ENCODE data around the gene AGBL4. TPM values are rescaled to one million over a fixed set of nuclear protein-coding genes. Genes with fewer than 3 reads are reported as not detected.

AGBL4 gene
- total RNA-seq, 1 experiment from 2014 or later = not detected

DNA sequence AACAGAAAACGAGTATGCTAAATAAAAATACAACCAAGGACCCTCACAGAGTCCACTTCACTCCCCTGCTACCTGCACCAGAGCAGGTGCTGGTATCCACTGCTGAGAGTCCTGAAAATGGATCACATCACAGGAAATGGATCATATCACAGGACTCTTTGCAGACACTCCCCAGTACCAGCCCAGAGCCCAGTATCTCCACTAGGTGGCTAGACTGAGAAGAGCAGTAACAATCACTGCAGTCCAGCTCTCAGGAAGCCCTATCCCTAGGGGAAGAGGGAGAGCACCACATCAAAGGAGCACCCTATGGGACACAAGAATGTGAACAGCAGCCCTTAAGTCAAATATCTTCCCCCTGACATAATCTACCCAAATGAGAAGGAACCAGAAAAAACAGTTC, 28.0 kb downstream of the AGBL4 start:
- Histone ChIP-seq H4K20me1 (ENCODE audit: insufficient read depth) (no peaks in the 10 kb centered on the region), H3K4me1 (ENCODE audit: control insufficient read depth in 1 of 2, insufficient read depth in 2 of 2, low read length in 2 of 2) (no peaks in the 10 kb centered on the region), H3K9me3 (ENCODE audit: control insufficient read depth in 1 of 2, insufficient read depth in 1 of 2, low read depth in 1 of 2, low read length in 2 of 2) (0 out of 4 replicates have a peak, but pooled peaks cover 0 to 4% of the 10 kb centered on the region in 2 experiments), H3K4me2 (ENCODE audit: low read length) (no peak overlapping the region), H3K27ac (ENCODE audit: low read depth, low read length) (no peak overlapping the region), H3K9ac (ENCODE audit: low read length) (no peak overlapping the region), H3K9me2 (ENCODE audit: insufficient read depth) (no peaks in the 10 kb centered on the region), H2AFZ (ENCODE audit: low read depth, low read length, poor library complexity, severe bottlenecking) (no peak overlapping the region), H3K4me3 (replicated peaks in 1 of 2; ENCODE audit: low read depth in 1 of 2, low read length in 2 of 2) (no peak overlapping the region), H3K79me2 (ENCODE audit: insufficient read depth, low read length) (no peaks in the 10 kb centered on the region), H3K36me3 (ENCODE audit: control insufficient read depth in 1 of 2, insufficient read depth in 2 of 2, low read length in 2 of 2) (no peaks in the 10 kb centered on the region), H3K27me3 (ENCODE audit: insufficient read depth, low read length) (no peaks in the 10 kb centered on the region)
- POLR2A ChIA-PET = no interaction called here
- intact Hi-C loops (cut with micrococcal nuclease) = no loop called here
- ATAC-seq = no peak; the same call in 1 of the 2 replicates
- TF ChIP-seq, protein P1, sequence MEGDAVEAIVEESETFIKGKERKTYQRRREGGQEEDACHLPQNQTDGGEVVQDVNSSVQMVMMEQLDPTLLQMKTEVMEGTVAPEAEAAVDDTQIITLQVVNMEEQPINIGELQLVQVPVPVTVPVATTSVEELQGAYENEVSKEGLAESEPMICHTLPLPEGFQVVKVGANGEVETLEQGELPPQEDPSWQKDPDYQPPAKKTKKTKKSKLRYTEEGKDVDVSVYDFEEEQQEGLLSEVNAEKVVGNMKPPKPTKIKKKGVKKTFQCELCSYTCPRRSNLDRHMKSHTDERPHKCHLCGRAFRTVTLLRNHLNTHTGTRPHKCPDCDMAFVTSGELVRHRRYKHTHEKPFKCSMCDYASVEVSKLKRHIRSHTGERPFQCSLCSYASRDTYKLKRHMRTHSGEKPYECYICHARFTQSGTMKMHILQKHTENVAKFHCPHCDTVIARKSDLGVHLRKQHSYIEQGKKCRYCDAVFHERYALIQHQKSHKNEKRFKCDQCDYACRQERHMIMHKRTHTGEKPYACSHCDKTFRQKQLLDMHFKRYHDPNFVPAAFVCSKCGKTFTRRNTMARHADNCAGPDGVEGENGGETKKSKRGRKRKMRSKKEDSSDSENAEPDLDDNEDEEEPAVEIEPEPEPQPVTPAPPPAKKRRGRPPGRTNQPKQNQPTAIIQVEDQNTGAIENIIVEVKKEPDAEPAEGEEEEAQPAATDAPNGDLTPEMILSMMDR (IDR thresholded peaks at IDR 0.05 in 2 of 3, conservative IDR thresholded peaks at IDR 0.05 in 1 of 3; ENCODE audit: borderline replicate concordance in 1 of 3, insufficient read depth in 1 of 3, low read depth in 2 of 3, low read length in 2 of 3) = peak in 1 of 3 experiments; percentile 29; a peak in 1 of 6 replicates
- TF ChIP-seq, protein P2, sequence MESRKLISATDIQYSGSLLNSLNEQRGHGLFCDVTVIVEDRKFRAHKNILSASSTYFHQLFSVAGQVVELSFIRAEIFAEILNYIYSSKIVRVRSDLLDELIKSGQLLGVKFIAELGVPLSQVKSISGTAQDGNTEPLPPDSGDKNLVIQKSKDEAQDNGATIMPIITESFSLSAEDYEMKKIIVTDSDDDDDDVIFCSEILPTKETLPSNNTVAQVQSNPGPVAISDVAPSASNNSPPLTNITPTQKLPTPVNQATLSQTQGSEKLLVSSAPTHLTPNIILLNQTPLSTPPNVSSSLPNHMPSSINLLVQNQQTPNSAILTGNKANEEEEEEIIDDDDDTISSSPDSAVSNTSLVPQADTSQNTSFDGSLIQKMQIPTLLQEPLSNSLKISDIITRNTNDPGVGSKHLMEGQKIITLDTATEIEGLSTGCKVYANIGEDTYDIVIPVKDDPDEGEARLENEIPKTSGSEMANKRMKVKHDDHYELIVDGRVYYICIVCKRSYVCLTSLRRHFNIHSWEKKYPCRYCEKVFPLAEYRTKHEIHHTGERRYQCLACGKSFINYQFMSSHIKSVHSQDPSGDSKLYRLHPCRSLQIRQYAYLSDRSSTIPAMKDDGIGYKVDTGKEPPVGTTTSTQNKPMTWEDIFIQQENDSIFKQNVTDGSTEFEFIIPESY (IDR thresholded peaks at IDR 0.05; ENCODE audit: extremely low read depth, insufficient replicate concordance, low read length) = no peak
- RAD21 ChIA-PET (ENCODE audit: low non-redundant PET in 1 of 2, low total read pairs in 2 of 2, uncharacterized antibody in 2 of 2, unreplicated experiment in 2 of 2) = no interaction called here
- no TSS peak for BruUV-seq (replicated peaks)
- CTCF ChIA-PET = no interaction called here
- DNase-seq (ENCODE audit: low read depth, low spot score) = no peak

DNA sequence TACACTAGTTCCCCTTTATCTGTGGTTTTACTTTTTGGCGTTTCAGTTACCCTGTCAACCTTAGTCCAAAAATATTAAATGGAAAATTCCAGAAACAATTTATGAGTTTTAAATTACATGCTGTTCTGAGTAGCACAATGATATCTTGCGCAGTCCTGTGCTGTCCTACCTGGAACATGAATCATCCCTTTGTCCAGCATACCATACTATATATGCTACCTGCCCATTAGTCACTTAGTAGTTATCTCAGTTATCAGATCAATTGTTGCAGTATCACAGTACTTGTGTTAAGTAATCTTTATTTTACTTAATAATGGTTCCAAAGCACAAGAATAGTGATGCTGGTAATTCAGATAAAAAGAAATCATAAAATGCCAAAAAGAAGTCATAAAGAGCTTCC, 52.7 kb downstream of the AGBL4 start:
- Histone ChIP-seq H3K36me3 (ENCODE audit: control insufficient read depth in 1 of 2, insufficient read depth in 2 of 2, low read length in 2 of 2) (no peaks in the 10 kb centered on the region), H3K27ac (ENCODE audit: low read depth, low read length) (no peak overlapping the region), H3K79me2 (ENCODE audit: insufficient read depth, low read length) (no peaks in the 10 kb centered on the region), H3K9ac (ENCODE audit: low read length) (no peak overlapping the region), H2AFZ (ENCODE audit: low read depth, low read length, poor library complexity, severe bottlenecking) (no peak overlapping the region), H3K9me2 (ENCODE audit: insufficient read depth) (no peaks in the 10 kb centered on the region), H3K4me2 (ENCODE audit: low read length) (no peak overlapping the region), H3K9me3 (ENCODE audit: control insufficient read depth in 1 of 2, insufficient read depth in 1 of 2, low read depth in 1 of 2, low read length in 2 of 2) (no peaks in the 10 kb centered on the region), H3K4me3 (replicated peaks in 1 of 2; ENCODE audit: low read depth in 1 of 2, low read length in 2 of 2) (no peak overlapping the region), H4K20me1 (ENCODE audit: insufficient read depth) (no peaks in the 10 kb centered on the region), H3K4me1 (ENCODE audit: control insufficient read depth in 1 of 2, insufficient read depth in 2 of 2, low read length in 2 of 2) (no peaks in the 10 kb centered on the region), H3K27me3 (ENCODE audit: insufficient read depth, low read length) (no peaks in the 10 kb centered on the region)
- DNase-seq (ENCODE audit: low read depth, low spot score) (no peak), ATAC-seq (no peak)
- BruUV-seq (replicated peaks) = no TSS peak
- ChIA-PET RAD21 (ENCODE audit: low non-redundant PET in 1 of 2, low total read pairs in 2 of 2, uncharacterized antibody in 2 of 2, unreplicated experiment in 2 of 2) (no interaction called here), CTCF (no interaction called here), POLR2A (no interaction called here)
- TF ChIP-seq ZFX (IDR thresholded peaks at IDR 0.05) = no peak
- intact Hi-C loops (cut with micrococcal nuclease) = no loop called here

All from HCT116 (cell line).